A673 (cell line): ENCODE data around the gene PLEKHG4.

Experiments used
- EZH2 ChIP-seq: fragments of 200-600 bp; sonication (generic); IDR thresholded peaks from 2 replicates; pipeline ENCODE4 v1.6.1; 2017; ENCODE audit warnings: borderline replicate concordance, low read depth, mild to moderate bottlenecking, mixed read lengths, antibody characterized with exemption, low read length; ENCODE audit not compliant: poor library complexity, severe bottlenecking
- TF ChIP-seq, protein P1 (sequence below): fragments of 300-800, 200-600 bp; sonication (generic); conservative IDR thresholded peaks from 2 replicates; pipeline ENCODE4 v1.5.1; 2017; ENCODE audit warnings: low read depth, mild to moderate bottlenecking, antibody characterized with exemption, low read length, moderate library complexity, mixed read lengths

GRCh38 chr16:67235816-67236562 lies 43.3 kb upstream of the PLEKHG4 start:
- no peak for TF ChIP-seq EZH2
- TF ChIP-seq, protein P1, sequence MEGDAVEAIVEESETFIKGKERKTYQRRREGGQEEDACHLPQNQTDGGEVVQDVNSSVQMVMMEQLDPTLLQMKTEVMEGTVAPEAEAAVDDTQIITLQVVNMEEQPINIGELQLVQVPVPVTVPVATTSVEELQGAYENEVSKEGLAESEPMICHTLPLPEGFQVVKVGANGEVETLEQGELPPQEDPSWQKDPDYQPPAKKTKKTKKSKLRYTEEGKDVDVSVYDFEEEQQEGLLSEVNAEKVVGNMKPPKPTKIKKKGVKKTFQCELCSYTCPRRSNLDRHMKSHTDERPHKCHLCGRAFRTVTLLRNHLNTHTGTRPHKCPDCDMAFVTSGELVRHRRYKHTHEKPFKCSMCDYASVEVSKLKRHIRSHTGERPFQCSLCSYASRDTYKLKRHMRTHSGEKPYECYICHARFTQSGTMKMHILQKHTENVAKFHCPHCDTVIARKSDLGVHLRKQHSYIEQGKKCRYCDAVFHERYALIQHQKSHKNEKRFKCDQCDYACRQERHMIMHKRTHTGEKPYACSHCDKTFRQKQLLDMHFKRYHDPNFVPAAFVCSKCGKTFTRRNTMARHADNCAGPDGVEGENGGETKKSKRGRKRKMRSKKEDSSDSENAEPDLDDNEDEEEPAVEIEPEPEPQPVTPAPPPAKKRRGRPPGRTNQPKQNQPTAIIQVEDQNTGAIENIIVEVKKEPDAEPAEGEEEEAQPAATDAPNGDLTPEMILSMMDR: no peak
